Measurements from ENCODE around the gene DENND1A.

DNA sequence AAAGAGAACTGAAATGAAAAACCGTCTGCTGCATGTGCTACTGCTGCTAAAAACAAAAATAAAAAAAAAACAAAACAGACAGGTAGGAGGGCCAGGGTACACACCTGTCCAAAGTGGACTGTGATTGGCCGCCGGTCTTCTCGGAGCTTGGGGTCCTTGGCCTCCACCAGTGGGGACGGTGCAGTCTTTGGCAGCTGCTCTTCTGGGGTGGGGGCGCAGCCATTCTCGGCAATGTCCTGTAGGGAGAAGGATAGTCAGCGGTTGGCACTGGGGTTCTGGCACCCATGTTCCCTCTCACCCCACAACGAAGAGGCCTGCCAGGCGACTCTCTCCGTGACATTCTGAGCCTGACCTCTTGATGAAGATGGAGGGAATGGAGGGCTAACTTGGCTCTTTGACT lies 489.7 kb downstream of the DENND1A start:
- TF ChIP-seq CTCF (IDR thresholded peaks at IDR 0.05; ENCODE audit: insufficient read depth, low read depth, low read length) (no peak), EZH2 (IDR thresholded peaks at IDR 0.05; ENCODE audit: insufficient read depth, low read length) (no peak)

All from astrocyte (in vitro differentiated cells and primary cell).